Measurements from ENCODE around the gene EFNA1.

The EFNA1 gene

DNA sequence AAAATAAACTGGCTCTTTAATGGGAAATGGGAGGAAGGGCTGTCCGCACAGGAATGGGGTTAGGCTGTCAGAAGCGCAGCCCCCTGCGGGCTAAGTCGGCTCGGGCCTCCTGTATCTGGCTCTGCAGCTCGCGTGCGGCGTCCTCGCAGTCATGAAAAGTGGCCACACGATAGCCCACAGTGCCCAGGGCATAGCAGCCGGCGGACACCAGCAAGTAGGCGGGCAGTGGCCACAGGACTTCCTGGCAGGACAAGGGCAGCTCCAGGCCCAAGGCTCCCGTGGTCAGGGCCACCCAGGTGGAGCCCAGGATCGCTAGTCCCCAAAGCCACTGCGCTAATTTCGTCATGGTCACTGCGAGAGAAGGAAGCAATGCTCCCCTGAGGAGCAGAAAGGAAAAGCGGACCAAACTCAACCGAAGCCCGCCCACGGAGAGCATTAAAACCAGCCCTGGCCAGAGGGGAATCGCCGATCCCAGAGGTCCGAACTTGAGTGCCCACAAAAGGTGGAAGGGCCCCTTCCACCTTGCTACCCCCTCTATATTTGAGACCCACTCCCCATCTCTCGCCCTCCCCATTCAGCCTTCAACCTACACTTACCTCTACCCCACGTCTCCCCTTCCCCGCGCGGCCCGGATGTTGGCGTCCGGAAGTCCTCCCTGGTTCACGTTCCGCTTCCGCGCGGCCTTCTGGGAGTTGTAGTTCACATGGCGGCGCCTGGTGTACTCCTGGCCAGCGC is 12.4 kb downstream of the EFNA1 start, which contains the start of gene DPM3 (continued):
- TF ChIP-seq ZNF26 (tag by site-specific recombination; IDR thresholded peaks at IDR 0.05) = no peak
- peak; percentile 94 for TF ChIP-seq PATZ1 (tag by site-specific recombination; IDR thresholded peaks at IDR 0.05)
- no peak for TF ChIP-seq REPIN1 (tag by site-specific recombination; IDR thresholded peaks at IDR 0.05; ENCODE audit: low read depth)
- TF ChIP-seq ZNF645 (tag by site-specific recombination; IDR thresholded peaks at IDR 0.05) = no peak
- no peak; the same call in 1 of the 2 replicates for TF ChIP-seq ZNF785 (tag by site-specific recombination; IDR thresholded peaks at IDR 0.05)
- peak; percentile 75 for TF ChIP-seq ZNF629 (tag by site-specific recombination; IDR thresholded peaks at IDR 0.05)
- TF ChIP-seq ZFHX2 (tag by site-specific recombination; conservative IDR thresholded peaks at IDR 0.05) = peak; percentile 90
- TF ChIP-seq ZNF621 (tag by site-specific recombination; IDR thresholded peaks at IDR 0.05) = no peak
- no peak for TF ChIP-seq ZNF660 (tag by site-specific recombination; IDR thresholded peaks at IDR 0.05)
- no peak for TF ChIP-seq ZNF23 (tag by site-specific recombination; IDR thresholded peaks at IDR 0.05; ENCODE audit: borderline replicate concordance)
- TF ChIP-seq ZNF121 (tag by site-specific recombination; IDR thresholded peaks at IDR 0.05) = no peak
- TF ChIP-seq ZNF843 (tag by site-specific recombination; IDR thresholded peaks at IDR 0.05) = peak; percentile 46; the same call in 1 of the 2 replicates
- TF ChIP-seq ZNF558 (tag by site-specific recombination; IDR thresholded peaks at IDR 0.05) = no peak
- TF ChIP-seq ZNF639 (tag by site-specific recombination; IDR thresholded peaks at IDR 0.05) = peak; percentile 62
- no peak for TF ChIP-seq ZNF175 (tag by site-specific recombination; IDR thresholded peaks at IDR 0.05)
- TF ChIP-seq ZBTB21 (tag by site-specific recombination; IDR thresholded peaks at IDR 0.05) = peak; percentile 56; the same call in 1 of the 2 replicates
- TF ChIP-seq ZNF433 (tag by site-specific recombination; IDR thresholded peaks at IDR 0.05; ENCODE audit: low read depth) = no peak
- TF ChIP-seq ZNF560 (tag by site-specific recombination; IDR thresholded peaks at IDR 0.05; ENCODE audit: borderline replicate concordance) = no peak
- TF ChIP-seq REST (tag by site-specific recombination; IDR thresholded peaks at IDR 0.05) = peak; percentile 58; the same call in 1 of the 2 replicates
- no peak for TF ChIP-seq MEIS1 (CRISPR knock-in tag; IDR thresholded peaks at IDR 0.05; ENCODE audit: borderline replicate concordance)
- TF ChIP-seq, protein P1, sequence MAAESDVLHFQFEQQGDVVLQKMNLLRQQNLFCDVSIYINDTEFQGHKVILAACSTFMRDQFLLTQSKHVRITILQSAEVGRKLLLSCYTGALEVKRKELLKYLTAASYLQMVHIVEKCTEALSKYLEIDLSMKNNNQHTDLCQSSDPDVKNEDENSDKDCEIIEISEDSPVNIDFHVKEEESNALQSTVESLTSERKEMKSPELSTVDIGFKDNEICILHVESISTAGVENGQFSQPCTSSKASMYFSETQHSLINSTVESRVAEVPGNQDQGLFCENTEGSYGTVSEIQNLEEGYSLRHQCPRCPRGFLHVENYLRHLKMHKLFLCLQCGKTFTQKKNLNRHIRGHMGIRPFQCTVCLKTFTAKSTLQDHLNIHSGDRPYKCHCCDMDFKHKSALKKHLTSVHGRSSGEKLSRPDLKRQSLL (tag by site-specific recombination; IDR thresholded peaks at IDR 0.05) = 0 out of 2 replicates have a peak, but pooled peaks have one; percentile 5
- peak; percentile 73 for TF ChIP-seq ZNF394 (tag by site-specific recombination; IDR thresholded peaks at IDR 0.05; ENCODE audit: borderline replicate concordance)
- TF ChIP-seq ZNF658 (tag by site-specific recombination; IDR thresholded peaks at IDR 0.05) = no peak
- no peak for TF ChIP-seq ZNF473 (tag by site-specific recombination; IDR thresholded peaks at IDR 0.05)
- TF ChIP-seq, protein P2, sequence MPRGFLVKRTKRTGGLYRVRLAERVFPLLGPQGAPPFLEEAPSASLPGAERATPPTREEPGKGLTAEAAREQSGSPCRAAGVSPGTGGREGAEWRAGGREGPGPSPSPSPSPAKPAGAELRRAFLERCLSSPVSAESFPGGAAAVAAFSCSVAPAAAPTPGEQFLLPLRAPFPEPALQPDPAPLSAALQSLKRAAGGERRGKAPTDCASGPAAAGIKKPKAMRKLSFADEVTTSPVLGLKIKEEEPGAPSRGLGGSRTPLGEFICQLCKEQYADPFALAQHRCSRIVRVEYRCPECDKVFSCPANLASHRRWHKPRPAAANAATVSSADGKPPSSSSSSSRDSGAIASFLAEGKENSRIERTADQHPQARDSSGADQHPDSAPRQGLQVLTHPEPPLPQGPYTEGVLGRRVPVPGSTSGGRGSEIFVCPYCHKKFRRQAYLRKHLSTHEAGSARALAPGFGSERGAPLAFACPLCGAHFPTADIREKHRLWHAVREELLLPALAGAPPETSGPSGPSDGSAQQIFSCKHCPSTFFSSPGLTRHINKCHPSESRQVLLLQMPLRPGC (tag by site-specific recombination; IDR thresholded peaks at IDR 0.05) = no peak; the same call in 1 of the 2 replicates
- TF ChIP-seq ZXDB (tag by site-specific recombination; IDR thresholded peaks at IDR 0.05) = peak; percentile 87; the same call in 1 of the 2 replicates
- no peak for TF ChIP-seq ZNF777 (tag by site-specific recombination; IDR thresholded peaks at IDR 0.05; ENCODE audit: borderline replicate concordance)

All from HEK293 (cell line).